Cerebellar cortex (tissue), 1 donor: ENCODE data around the gene TDRD9.

Experiments
- DNase-seq: peaks from one replicate; pipeline ENCODE4 v3.0.0-alpha.2; 2015; ENCODE audit warnings: low spot score

The TDRD9 gene

DNA sequence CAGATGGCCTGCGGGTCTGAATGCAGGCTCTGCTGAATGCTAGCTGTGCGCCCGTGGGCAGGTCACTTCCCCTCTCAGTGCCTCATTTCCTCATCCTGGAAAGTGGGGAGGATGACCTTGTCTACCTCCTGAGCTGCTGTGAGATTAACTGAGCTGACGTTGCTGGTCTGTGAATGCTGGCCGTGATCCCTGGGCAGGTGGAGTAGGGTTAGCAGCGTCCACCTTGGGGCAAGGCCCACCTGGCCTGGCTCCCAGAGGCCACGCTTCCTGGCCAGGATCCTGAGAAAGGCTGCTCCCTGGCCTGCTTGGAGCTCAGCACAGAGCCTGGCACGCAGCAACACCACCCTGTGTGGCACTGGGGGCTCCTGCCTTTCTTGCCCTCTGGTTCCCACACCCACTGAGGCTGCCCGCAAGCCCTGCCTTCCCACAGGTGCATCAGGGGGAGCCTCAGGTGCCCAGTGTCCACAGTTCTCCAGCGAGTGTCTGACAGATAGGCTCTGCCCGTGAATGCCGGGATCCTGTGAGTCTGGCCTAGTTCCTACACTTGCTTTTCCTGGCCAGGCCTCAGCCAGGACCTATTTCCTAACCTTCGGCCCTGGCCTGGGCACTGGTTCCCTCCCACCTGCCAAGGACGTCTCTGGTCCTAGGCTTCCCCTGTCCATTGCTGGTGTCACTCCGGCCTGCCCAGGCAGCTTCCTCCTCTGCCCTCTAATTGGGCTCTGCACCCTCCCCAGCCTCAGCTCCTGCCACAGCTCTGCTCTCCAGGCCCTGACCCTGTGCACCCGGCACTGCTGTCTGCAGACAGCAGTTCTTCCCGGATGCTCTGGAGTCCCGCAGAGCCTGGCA is 37.2 kb upstream of the TDRD9 start:
- DNase-seq, result no peak

DNA sequence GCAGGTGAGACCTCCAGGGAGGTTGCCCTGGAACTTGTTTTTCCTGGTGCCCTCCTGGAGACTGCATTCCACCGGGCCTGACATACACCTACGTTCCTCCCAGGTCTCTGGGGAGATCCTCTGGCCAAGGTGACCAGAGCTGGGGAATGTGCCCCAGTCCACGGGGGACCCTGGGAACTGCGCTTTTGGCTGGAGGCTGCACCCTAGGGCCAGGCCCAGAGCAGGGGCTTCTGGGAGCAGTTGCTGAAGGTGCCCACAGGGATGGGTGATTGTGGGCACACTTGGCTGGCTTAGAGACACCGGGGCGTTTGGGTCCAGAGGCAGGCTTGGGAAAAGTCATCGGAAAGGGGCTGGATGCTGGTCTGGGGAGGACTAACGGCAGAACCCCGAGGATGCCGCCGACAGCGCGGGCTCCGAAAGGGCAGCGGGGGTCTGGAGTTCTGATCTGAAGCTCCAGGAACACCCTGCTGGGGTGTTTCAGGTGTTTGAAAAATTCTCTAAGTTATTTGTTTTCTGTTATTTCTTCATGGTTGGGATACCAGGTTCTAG is 36.5 kb upstream of the TDRD9 start:
- no peak for DNase-seq

DNA sequence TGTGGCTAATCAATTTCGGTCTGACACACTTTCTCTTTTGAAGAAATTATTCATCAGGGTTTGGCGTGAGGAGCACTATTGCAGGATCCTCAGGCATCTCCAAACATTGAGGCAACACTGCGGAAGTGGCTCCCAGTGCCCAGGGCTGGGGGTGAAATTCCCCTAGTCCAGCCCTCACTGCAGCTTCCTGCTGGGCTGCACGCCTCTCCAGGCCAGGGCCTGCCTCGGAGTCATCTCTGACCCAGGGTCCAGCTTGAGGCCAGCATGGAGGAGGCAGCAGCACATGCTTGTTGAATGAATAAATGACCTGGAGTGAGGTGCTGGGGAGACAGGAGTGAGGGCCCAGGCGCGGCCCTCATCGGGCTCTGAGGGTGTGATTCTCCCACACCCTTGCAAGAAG is 36.0 kb upstream of the TDRD9 start:
- no peak for DNase-seq

DNA sequence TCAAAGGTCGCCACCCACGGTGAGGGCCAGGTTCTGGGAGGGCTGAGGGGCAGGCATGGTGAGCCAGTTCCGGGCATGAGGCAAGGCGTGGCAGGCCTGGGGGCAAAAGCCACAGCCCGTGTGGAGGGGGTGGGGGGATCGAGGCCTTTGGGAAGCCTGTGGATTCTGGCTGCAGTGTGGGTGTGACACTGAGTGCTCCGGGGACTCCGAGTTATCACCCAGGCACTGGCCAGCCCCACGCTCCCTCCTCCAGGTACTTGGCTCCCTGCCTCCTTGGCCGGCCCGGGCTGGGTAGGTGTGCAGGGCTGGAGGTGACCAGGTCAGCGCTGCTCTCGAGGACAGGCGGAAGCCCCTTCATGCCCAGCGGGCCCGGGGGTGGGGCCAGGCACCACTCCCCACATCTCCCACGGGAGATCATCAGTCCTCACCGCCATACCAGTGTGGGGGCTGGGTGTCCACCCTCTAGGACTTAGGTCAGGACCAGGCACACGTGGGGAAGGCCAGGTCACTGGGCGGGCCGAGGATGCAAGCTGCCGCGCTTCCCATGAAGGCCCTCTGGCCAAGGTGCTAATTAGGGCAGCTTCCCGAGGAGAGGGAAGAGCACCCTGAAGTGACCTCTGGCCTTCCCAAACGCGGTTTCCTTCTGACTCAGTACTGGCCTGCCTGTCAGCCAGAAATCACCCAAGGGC is 34.1 kb upstream of the TDRD9 start:
- no peak for DNase-seq

DNA sequence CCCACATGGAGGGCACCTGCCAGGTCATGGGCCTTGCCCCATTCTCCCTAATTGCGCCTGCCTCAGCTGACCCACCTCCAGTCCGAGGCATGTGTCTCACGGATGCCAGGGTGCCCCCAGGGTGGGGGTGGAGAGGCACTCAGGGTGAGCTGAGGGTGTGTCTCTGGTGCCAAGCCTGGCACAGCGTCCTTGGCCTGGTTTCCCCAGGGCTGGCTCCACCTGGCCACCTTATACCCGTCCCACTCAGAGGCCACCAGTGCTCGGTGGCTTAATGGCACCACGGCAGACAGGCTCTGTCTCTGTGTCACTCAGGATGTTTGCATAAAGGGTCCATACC is 33.6 kb upstream of the TDRD9 start:
- DNase-seq, result no peak

DNA sequence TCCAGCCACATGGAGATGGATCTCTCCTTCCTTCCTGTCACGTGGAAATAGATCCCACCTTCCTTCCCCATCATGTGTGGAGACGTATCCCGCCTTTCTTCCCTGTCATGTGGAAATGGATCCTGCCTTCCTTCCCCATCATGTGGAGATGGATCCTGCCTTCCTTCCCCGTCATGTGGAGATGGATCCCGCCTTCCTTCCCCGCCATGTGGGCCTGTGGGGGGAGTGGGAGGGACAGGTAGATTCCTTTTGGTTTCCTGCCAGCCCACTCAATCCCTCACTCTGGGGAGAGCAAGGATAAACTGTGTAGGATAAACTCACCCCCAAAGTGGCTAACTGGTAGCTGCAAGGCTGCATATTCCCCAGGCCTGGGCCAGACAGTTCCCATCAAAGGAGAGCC is 31.7 kb upstream of the TDRD9 start:
- DNase-seq, result no peak

DNA sequence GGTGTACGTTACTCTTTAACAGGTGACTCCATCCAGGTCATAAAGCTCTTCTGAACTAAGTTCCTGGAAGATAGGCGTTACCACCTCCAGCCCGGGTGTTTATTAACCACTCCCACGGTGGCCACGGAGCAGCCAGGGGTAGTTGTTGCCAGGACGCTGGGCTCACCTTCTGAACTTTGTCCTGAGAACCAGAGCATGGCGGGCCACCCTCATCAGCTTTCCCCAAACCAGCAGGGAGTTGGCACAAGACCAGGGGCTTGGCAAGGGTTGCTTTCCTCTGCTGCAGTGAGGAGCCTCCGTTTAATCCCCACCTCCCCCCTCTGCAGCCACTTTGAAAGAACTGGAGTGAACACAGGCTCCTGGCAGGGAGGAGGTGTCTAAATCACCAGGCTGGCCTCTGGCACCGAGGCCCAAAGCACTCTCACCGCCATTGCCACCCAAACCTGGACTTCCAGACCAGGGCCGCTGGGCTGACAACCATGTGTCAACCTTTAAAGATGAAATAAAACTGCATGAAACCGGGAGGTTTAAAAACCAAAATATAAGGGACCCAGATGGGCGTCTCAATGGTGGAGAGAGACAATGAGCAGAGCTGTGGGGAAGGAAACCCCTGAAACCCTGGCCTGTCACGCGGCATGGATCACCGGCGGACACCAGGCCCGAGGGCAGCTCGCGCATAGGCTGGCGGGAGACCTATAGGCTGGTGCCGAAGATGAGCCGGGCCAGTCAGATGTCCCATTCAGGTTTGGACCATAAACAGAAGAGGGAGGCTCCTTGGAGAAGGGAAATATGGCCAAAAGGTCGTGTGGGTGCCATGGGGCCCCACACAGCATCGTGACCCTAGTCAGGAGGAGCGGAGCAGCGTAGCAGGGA is 30.9 kb upstream of the TDRD9 start:
- no peak for DNase-seq

DNA sequence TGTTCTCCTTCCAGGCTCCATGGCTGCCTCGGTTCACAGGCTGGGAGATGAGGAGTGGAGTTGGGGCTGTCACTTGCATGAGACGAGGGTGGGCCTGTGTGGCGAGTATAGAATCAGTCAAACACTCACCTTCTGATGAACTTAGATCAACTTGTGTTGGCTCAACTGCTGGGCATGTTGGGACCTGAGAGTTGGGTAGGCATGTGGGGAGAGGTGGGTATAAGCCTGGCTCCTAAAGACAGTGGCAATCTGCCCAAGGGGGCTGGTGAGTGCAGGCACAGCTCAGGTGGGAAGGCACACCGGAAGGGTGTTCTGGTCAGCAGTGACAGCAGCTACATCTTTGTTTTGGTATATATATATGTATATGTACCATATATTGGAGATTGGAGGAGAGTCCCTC is 30.1 kb upstream of the TDRD9 start:
- no peak for DNase-seq

DNA sequence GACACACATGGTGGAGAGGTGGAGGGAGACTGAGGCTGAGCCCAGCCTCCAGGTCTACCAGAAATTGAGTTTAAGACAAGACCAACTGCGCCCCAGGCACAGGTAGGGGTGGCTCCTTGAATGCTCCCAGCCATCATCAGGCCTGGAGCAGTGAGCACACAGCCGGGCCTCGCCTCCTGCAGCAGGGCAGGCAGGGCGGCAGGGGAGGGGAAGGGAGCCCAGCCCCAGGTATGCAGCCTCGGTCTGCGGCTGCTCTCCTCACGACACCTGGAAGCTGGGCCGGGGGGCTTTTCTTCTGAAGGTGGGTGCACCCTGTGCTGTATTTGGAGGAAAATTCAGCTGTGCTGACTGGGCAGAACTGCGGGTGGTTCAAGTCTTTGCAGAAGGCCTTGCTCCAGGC is 29.5 kb upstream of the TDRD9 start:
- no peak for DNase-seq

DNA sequence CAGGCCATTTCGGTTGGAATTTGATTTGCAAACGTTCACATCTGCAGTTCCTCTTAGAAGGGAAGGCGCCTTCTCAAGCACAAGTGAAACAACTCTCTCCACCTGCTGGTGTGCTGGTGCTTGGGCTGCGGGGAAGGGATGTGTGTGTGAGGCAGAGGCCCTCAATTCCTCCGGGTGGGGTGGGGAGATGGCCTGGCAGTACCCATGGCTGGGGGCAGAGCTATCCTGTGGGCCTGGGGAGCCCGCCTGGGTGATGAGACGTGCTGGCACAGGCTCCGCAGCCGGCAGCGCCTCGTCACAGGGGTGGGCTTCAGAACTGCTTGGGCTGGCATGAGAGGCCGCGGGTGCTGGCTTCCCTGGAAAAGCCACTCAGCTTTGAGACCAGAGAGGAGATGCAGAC is 28.9 kb upstream of the TDRD9 start:
- DNase-seq, result no peak

DNA sequence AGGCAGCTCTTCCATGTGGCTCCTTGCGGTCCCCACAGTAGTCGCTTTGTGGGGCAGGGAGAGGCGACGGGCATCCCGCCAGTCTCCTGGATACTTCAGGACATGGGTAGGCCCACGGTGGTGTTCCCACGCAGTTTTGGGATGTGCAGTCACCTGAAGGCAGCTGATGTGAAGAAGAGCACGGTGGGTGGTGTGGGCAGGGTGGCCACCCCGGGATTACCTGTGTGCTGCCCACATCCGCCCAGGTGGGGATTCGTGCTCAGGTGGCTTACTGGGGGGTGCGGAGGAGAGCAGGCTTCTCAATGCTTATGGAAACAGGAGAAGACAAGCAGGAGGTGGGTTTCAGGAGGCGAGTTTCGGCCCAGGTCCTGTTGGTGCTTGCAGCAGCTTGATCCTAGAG is 28.4 kb upstream of the TDRD9 start:
- DNase-seq, result no peak

DNA sequence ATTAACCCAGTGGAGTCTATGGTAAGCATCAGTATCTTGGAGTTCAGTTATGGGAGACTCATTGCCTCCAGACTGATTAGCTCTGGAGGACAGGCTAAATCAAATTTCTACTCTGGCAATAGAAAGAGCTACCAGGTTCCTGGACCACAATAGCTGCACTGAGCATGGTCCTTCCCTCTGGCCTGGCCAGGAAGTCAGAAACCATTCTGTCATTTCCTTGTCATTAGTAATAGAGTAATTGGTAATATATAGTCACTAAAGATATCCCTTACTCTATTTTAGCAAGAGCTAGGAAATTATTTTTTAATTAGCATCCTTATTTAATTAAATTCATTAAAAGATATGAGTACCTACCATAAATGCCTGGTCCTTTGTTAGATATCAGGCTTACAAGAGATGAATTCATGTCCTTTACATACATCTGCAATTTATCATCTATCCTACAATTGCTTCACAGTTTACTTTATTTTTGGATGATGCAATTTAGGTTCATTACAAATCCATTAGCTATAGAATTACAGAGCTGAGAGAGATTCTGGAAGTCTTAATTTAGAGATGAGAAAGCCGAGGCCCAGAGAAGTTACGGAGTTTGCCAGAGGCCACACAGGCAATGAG is 23.7 kb upstream of the TDRD9 start:
- no peak for DNase-seq

DNA sequence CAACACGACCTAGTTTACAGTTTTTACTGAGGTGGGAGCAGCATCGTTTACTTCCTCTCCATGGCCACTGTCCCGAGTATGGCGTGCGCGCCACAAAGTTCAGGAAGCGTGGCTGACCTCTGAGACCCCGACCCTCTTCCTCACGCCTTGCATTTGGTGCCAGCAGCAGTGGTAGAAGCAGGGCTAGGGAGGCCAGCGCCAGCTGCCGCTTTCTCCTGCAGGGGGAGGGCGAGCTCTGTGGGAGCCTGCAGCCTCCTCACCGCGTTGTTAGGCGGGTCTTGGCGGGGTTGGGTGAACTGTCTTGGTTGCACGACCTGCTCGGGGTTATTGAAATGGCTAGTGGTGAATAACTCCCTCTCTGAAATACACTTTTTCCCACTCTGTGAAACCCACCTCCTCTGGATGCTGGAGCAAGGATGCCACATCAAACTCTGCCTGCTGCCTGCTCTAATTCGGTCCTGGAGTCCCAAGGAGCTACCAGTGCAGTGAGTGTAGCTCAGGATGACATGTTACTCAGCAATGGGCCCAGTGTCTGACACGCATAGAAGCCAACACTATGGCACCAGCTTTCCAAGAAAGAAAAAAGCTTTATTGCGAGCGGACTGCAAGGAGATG is 22.3 kb upstream of the TDRD9 start:
- no peak for DNase-seq

DNA sequence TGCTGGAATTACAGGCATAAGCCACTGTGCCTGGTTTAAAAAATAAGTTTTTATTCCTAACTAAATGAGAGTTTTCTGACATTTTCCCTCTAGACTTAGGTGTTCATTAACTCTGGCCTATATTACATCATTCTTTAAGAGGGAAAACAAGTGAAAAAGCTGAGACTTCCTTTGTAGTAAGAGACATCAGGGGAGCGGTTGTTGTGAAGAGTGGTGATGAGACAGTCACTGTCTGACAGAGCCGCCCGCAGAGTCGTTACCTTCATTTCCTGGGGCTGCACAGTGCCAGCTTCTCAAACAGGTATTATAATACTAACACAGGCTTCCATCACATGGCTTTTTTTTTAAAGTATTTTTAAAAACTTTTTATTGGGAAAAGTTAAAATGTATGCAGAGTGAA is 19.7 kb upstream of the TDRD9 start:
- no peak for DNase-seq

DNA sequence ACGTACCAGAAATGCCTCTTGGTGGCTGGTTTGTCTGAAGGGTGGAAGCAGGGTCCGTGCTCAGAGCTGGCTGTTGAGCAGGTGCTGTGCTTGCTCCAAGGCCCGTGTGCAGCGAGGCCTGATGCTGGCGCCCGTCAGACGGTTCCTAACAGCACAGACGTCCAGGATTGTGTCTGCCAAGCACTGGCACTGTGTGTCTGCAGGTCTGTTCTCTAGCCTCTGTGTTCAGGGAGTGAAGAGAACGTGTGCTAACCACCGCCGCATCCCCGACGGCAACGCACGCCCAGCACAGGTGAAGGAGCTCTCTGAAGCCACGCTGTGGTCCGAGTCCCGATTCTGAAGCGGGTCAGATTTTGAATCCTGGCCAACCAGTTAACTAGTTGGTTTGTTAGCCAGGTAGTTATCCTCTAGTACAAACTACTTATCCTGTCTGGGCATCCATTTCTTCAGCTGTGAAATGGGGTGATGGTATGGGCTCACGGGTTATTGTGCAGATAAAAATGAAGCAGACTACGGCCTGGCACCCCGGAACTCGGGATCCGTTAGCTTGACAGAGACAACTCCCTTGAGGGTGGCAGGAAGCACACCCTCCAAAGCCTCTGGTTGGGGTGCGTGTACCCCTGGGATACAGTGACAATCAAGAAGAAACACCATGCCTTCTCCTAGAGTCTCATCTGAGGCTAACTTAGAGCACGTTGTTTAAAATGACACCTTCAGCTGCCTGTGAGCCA is 18.6 kb upstream of the TDRD9 start:
- no peak for DNase-seq

DNA sequence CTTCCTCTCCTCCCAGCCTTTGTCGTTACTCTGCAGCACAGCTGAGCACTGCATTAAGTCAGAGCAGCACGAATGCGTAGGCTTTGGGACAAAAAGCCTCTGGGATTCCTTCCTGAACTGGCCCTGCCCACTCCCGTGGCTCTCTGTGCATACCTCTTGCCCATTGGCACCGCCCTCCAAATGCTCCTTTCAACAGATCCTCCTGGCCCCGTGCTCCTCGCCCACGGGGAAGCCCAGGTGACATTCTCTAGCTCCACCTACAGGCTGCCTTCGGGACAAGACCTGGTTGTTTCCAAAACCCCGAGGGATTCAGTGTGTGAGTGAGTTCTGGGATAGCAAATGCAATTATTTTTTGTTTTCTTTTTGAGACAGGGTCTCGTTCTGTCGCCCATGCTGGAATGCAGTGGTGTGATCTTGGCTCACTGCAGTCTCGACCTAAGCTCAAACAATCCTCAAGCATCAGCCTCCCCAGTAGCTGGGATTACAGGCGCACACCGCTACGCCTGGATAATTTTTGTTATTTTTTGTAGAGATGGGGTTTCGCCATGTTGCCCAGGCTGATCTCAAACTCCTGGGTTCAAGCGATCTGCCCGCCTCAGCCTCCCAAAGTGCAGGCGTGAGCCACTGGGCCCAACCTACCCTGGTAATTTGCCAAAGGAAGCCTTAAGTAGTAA is 17.9 kb upstream of the TDRD9 start:
- DNase-seq, result peak; percentile 96

DNA sequence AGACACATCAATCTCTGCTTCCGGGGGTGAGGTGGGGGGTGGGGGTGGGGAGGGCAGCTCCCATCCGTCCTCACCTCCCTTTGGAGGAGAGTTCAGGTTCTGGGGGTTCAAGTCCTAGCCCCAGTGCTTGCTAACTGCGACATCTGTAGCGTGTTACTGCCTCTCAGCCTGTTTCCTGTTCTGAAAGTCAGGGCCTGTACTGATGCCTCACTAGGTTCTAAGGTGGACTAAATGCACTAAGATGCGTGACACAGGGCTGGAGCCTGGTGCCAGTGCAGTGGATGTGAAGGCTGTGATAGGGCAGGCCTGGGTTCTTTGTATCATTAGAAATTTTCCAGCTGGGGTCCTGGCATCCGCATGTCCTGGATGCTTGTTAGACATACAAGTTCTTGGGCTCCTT is 17.3 kb upstream of the TDRD9 start:
- DNase-seq, result peak; percentile 11

DNA sequence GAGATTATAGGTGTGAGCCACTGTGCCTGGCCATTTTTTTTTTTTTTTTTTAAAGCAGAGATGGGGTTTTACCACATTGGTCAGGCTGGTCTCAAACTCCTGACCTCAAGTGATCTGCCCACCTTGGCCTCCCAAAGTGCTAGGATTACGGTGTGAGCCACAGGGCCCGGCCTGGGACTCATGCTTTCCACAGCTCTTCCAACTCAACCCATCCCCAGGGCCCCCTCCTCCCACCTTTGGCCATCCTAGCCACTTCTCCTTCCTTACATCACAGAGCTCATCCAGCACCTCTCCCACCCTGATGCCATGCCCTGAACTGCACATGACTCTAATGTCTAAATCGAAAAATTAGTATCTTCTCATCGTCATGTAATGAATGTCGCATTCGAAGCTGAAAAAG is 12.6 kb upstream of the TDRD9 start:
- DNase-seq, result no peak

DNA sequence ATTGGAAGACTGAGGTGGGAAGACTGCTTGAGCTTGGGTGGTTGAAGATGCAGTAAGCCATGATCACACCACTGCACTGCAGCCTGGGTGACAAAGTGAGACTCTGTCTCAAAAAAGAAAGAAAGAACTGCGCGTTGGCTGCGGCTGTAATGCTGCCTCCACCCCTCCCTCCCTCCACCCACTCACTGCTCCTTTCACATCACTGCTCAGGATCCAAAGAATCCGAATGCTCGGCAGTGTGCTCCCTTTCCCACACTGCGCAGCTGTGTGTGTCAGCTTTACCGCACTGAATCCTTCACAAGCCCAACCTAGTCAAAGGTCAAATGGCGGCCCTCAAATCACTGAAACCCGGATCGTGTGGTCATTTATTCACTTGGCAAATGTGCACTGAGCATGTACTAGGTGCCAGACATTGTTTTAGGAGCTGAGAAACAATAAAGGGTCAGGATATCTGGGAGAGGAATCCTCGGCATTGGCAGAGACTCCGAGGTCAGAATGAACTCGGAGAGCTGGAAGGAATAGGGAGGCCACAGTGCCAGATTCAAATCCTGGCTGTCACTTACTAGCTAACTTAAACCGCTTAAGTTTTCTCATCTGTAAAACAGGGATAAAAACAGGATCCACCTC is 11.5 kb upstream of the TDRD9 start:
- DNase-seq, result no peak
